HUES64 (cell line): ENCODE measurements around the gene ANKS4B.

Experiments
- H3K27ac ChIP-seq: 2 replicates; pipeline ENCODE4 v1.7.0; 2013; ENCODE audit warnings: low read depth, low read length, inconsistent platforms
- H3K27me3 ChIP-seq: 2 replicates; pipeline ENCODE4 v1.6.1; 2013; ENCODE audit warnings: mild to moderate bottlenecking, low read length; ENCODE audit not compliant: insufficient read depth
- H3K36me3 ChIP-seq: 2 replicates; pipeline ENCODE4 v1.6.1; 2013; ENCODE audit warnings: mild to moderate bottlenecking, low read length; ENCODE audit not compliant: insufficient read depth
- H3K4me1 ChIP-seq: 2 replicates; pipeline ENCODE4 v1.6.1; 2013; ENCODE audit warnings: mild to moderate bottlenecking, low read length, moderate library complexity; ENCODE audit not compliant: insufficient read depth
- H3K4me3 ChIP-seq: 2 replicates; pipeline ENCODE4 v1.5.1; 2013; ENCODE audit warnings: mild to moderate bottlenecking, low read length, moderate library complexity
- H3K9ac ChIP-seq: 2 replicates; pipeline ENCODE4 v1.6.1; 2013; ENCODE audit warnings: mild to moderate bottlenecking, low read depth, low read length
- H3K9me3 ChIP-seq: 2 replicates; pipeline ENCODE4 v1.6.1; 2013; ENCODE audit warnings: low read depth, low read length; ENCODE audit not compliant: insufficient read depth
- WGBS: fragments of 150-250, 120-280 bp; methylation state at CpG from one replicate; pipeline ENCODE4 v1.1.7; 2013; ENCODE audit warnings: missing lambda C conversion rate; 5-methylcytosine and 5-hydroxymethylcytosine counted together

ANKS4B gene

GRCh38 chr16:21218153-21218552, 15.3 kb upstream of the ANKS4B start:
- 91% methylated on average over 7 of the region's 7 CpGs for WGBS
- Histone ChIP-seq H3K4me3 (no peak overlapping the region), H3K9me3 (no peaks in the 10 kb centered on the region), H3K27me3 (no peaks in the 10 kb centered on the region), H3K36me3 (no peaks in the 10 kb centered on the region), H3K27ac (no peak overlapping the region), H3K9ac (no peak overlapping the region), H3K4me1 (peaks cover 23% of the 10 kb centered on the region)

- Histone ChIP-seq H3K27me3 (no peaks in the 10 kb centered on the region), H3K9me3 (no peaks in the 10 kb centered on the region), H3K27ac (no peak overlapping the region), H3K9ac (no peak overlapping the region), H3K4me3 (no peak overlapping the region), H3K4me1 (peaks cover 30% of the 10 kb centered on the region), H3K36me3 (no peaks in the 10 kb centered on the region)
- WGBS = no CpG with 5 or more reads among the region's 2 CpGs
Observed at GRCh38 chr16:21219551-21219950, 13.9 kb upstream of the ANKS4B start.

GRCh38 chr16:21222495-21223337, 10.8 kb upstream of the ANKS4B start:
- WGBS = 53% methylated on average over 4 of the region's 4 CpGs
- Histone ChIP-seq H3K27me3 (no peaks in the 10 kb centered on the region), H3K27ac (peak overlapping the region; percentile 8; the same call in 1 of the 2 replicates), H3K9me3 (no peaks in the 10 kb centered on the region), H3K4me1 (peaks cover 30% of the 10 kb centered on the region), H3K9ac (no peak overlapping the region), H3K4me3 (no peak overlapping the region), H3K36me3 (no peaks in the 10 kb centered on the region)

GRCh38 chr16:21223787-21224186, 9.7 kb upstream of the ANKS4B start:
- WGBS = 78% methylated on average over 9 of the region's 9 CpGs
- Histone ChIP-seq H3K4me3 (no peak overlapping the region), H3K9me3 (no peaks in the 10 kb centered on the region), H3K4me1 (peaks cover 30% of the 10 kb centered on the region), H3K9ac (no peak overlapping the region), H3K36me3 (no peaks in the 10 kb centered on the region), H3K27ac (no peak overlapping the region), H3K27me3 (no peaks in the 10 kb centered on the region)

GRCh38 chr16:21224800-21225199, 8.7 kb upstream of the ANKS4B start:
- no peak overlapping the region for H3K9ac ChIP-seq
- no peak overlapping the region for H3K27ac ChIP-seq
- H3K4me1 ChIP-seq = peaks cover 30% of the 10 kb centered on the region
- H3K9me3 ChIP-seq = no peaks in the 10 kb centered on the region
- WGBS = 98% methylated on average over 2 of the region's 2 CpGs
- no peak overlapping the region for H3K4me3 ChIP-seq
- H3K27me3 ChIP-seq = no peaks in the 10 kb centered on the region
- no peaks in the 10 kb centered on the region for H3K36me3 ChIP-seq

- H3K36me3 ChIP-seq = no peaks in the 10 kb centered on the region
- no peaks in the 10 kb centered on the region for H3K9me3 ChIP-seq
- H3K9ac ChIP-seq = no peak overlapping the region
- H3K4me1 ChIP-seq = peaks cover 19% of the 10 kb centered on the region
- no peaks in the 10 kb centered on the region for H3K27me3 ChIP-seq
- no peak overlapping the region for H3K4me3 ChIP-seq
- no peak overlapping the region for H3K27ac ChIP-seq
Observed at GRCh38 chr16:21226749-21227148, 6.8 kb upstream of the ANKS4B start.

- Histone ChIP-seq H3K4me1 (peaks cover 11% of the 10 kb centered on the region), H3K9me3 (no peaks in the 10 kb centered on the region), H3K27me3 (no peaks in the 10 kb centered on the region), H3K36me3 (no peaks in the 10 kb centered on the region), H3K9ac (no peak overlapping the region), H3K4me3 (no peak overlapping the region), H3K27ac (no peak overlapping the region)
Observed at GRCh38 chr16:21227866-21228265, 5.6 kb upstream of the ANKS4B start.

DNA sequence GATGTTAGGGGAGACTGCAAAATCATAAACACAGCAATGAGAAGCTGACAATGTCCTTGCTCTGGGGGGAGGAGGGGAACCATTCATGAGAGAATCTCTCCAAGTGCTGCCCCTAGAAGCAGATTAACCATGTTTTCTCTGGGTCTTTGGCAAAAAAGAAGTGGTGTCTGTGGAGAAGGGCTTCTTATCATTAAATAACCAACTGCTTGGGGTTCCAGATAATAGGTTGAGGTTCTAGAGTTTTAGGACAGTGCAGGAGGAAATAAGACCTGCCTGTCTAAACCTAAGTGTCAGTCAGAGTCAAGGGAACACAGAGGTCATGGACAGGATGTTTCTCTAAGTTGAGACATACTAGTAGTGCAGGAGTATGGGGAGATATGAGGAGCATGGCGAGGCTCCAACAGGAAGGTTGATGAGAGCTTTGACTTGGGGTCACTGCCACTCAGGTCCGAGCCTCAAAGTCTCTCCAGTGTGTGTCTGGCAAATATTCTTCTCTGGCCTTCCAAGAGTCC, 5.1 kb upstream of the ANKS4B start:
- Histone ChIP-seq H3K9ac (no peak overlapping the region), H3K9me3 (no peaks in the 10 kb centered on the region), H3K4me1 (peaks cover 8% of the 10 kb centered on the region), H3K4me3 (no peak overlapping the region), H3K36me3 (no peaks in the 10 kb centered on the region), H3K27me3 (no peaks in the 10 kb centered on the region), H3K27ac (no peak overlapping the region)
- WGBS = 93% methylated on average over 2 of the region's 2 CpGs

GRCh38 chr16:21233045-21233520, 416 bp upstream of the ANKS4B start:
- H3K4me1 ChIP-seq = no peaks in the 10 kb centered on the region
- H3K4me3 ChIP-seq = no peak overlapping the region
- no peaks in the 10 kb centered on the region for H3K9me3 ChIP-seq
- 100% methylated on average over 1 of the region's 1 CpG for WGBS
- no peak overlapping the region for H3K27ac ChIP-seq
- no peak overlapping the region for H3K9ac ChIP-seq
- no peaks in the 10 kb centered on the region for H3K27me3 ChIP-seq
- H3K36me3 ChIP-seq = no peaks in the 10 kb centered on the region

- H3K27ac ChIP-seq = no peak overlapping the region
- no peak overlapping the region for H3K9ac ChIP-seq
- H3K4me3 ChIP-seq = no peak overlapping the region
- H3K27me3 ChIP-seq = no peaks in the 10 kb centered on the region
- H3K9me3 ChIP-seq = no peaks in the 10 kb centered on the region
- no peaks in the 10 kb centered on the region for H3K4me1 ChIP-seq
- H3K36me3 ChIP-seq = no peaks in the 10 kb centered on the region
- WGBS = 93% methylated on average over 3 of the region's 3 CpGs
Observed at GRCh38 chr16:21235199-21235585, 1.7 kb downstream of the ANKS4B start.

DNA sequence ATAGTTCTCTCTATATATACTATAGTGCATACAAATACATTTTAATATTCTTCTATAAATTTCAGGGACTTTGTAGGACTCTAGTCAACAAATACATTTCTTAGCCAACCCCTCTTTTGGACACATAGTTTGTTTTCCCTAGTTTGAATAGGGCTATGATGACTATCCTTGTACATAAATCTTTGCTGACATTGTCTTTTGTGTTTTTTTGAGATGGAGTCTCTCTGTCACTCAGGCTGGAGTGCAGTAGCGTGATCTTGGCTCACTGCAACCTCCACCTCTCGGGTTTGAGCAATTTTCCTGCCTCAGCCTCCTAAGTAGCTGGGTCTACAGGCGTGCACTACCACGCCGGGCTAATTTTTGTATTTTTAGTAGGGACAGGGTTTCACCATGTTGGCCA, 3.3 kb downstream of the ANKS4B start:
- Histone ChIP-seq H3K4me1 (no peaks in the 10 kb centered on the region), H3K9ac (no peak overlapping the region)
- 86% methylated on average over 5 of the region's 5 CpGs for WGBS

More for the DNA sequence above, 3.3 kb downstream of the ANKS4B start:
- H3K27ac ChIP-seq = no peak overlapping the region
- no peaks in the 10 kb centered on the region for H3K36me3 ChIP-seq
- H3K4me3 ChIP-seq = no peak overlapping the region
- no peaks in the 10 kb centered on the region for H3K27me3 ChIP-seq
- H3K9me3 ChIP-seq = no peaks in the 10 kb centered on the region
